HG03469 (cell line): Measurements from ENCODE around the gene CMPK1.

ENCODE experiments used
- ATAC-seq: cut with Tn5 transposase; IDR thresholded peaks from one replicate; pipeline ENCODE4 v1.9.1; 2021; ENCODE audit warnings: mild to moderate bottlenecking, moderate library complexity, moderate number of reproducible peaks; ENCODE audit not compliant: unreplicated experiment

CMPK1 gene

GRCh38 chr1:47418681-47419325 is 85.2 kb downstream of the CMPK1 start:
- no peak for ATAC-seq

- ATAC-seq: no peak
Measured at GRCh38 chr1:47420547-47420946, 87.0 kb downstream of the CMPK1 start.

- no peak for ATAC-seq
Measured at GRCh38 chr1:47423872-47424271, 90.3 kb downstream of the CMPK1 start.

- no peak for ATAC-seq
Measured at GRCh38 chr1:47424336-47424982, 90.9 kb downstream of the CMPK1 start.
